ENCODE measurements around the gene CXXC1.

The CXXC1 gene

GRCh38 chr18:50285071-50285470 is 2.4 kb downstream of the CXXC1 start:
- Histone ChIP-seq H3F3A (ENCODE audit: insufficient read depth) (peaks cover 14% of the 10 kb centered on the region), H3K4me2 (ENCODE audit: low read depth, low read length, poor library complexity, severe bottlenecking) (no peak overlapping the region), H3K9me2 (replicated peaks; ENCODE audit: insufficient read depth, low read length) (no peaks in the 10 kb centered on the region), H3K9me3 (ENCODE audit: insufficient read depth, low read length) (no peaks in the 10 kb centered on the region), H3K27ac (ENCODE audit: low read depth, low read length) (no peak overlapping the region), H4K20me1 (ENCODE audit: low read depth, low read length) (peaks cover 6% of the 10 kb centered on the region; the same call in 1 of the 2 replicates), H3K27me3 (ENCODE audit: low read length) (no peaks in the 10 kb centered on the region), H3K79me2 (ENCODE audit: insufficient read depth, low read length) (peaks cover 32% of the 10 kb centered on the region), H3K4me3 (ENCODE audit: insufficient read depth, low read length, poor library complexity, severe bottlenecking) (no peak overlapping the region), H3K9ac (ENCODE audit: low read length) (no peak overlapping the region), H2AFZ (ENCODE audit: low read depth, low read length, severe bottlenecking) (no peak overlapping the region), H3K36me3 (ENCODE audit: low read length) (no peaks in the 10 kb centered on the region)
- TF ChIP-seq EZH2phosphoT487 (conservative IDR thresholded peaks at IDR 0.05; ENCODE audit: low read length) (no peak), CTCF (IDR thresholded peaks at IDR 0.05; ENCODE audit: insufficient read depth, low read length, poor library complexity, severe bottlenecking) (no peak)

- peaks cover 10% of the 10 kb centered on the region for H3F3A ChIP-seq (ENCODE audit: insufficient read depth)
- peaks cover 40% of the 10 kb centered on the region for H3K79me2 ChIP-seq (ENCODE audit: insufficient read depth, low read length)
- no peak overlapping the region for H3K9ac ChIP-seq (ENCODE audit: low read length)
- no peak overlapping the region for H3K4me2 ChIP-seq (ENCODE audit: low read depth, low read length, poor library complexity, severe bottlenecking)
- no peaks in the 10 kb centered on the region for H3K9me3 ChIP-seq (ENCODE audit: insufficient read depth, low read length)
- H3K27me3 ChIP-seq (ENCODE audit: low read length), result no peaks in the 10 kb centered on the region
- H3K27ac ChIP-seq (ENCODE audit: low read depth, low read length), result no peak overlapping the region
- no peak overlapping the region for H3K4me3 ChIP-seq (ENCODE audit: insufficient read depth, low read length, poor library complexity, severe bottlenecking)
- no peaks in the 10 kb centered on the region for H3K9me2 ChIP-seq (replicated peaks; ENCODE audit: insufficient read depth, low read length)
- H2AFZ ChIP-seq (ENCODE audit: low read depth, low read length, severe bottlenecking), result no peak overlapping the region
- peaks cover 6% of the 10 kb centered on the region; the same call in 1 of the 2 replicates for H4K20me1 ChIP-seq (ENCODE audit: low read depth, low read length)
- H3K36me3 ChIP-seq (ENCODE audit: low read length), result no peaks in the 10 kb centered on the region
- TF ChIP-seq EZH2phosphoT487 (conservative IDR thresholded peaks at IDR 0.05; ENCODE audit: low read length) (no peak), CTCF (IDR thresholded peaks at IDR 0.05; ENCODE audit: insufficient read depth, low read length, poor library complexity, severe bottlenecking) (no peak)
These were observed 3.1 kb downstream of the CXXC1 start for GRCh38 chr18:50284255-50284885.

GRCh38 chr18:50283469-50284209 is 3.9 kb downstream of the CXXC1 start:
- H3K9ac ChIP-seq (ENCODE audit: low read length), result no peak overlapping the region
- no peaks in the 10 kb centered on the region for H3K9me3 ChIP-seq (ENCODE audit: insufficient read depth, low read length)
- TF ChIP-seq CTCF (IDR thresholded peaks at IDR 0.05; ENCODE audit: insufficient read depth, low read length, poor library complexity, severe bottlenecking), result no peak
- H3K4me2 ChIP-seq (ENCODE audit: low read depth, low read length, poor library complexity, severe bottlenecking), result no peak overlapping the region
- no peak overlapping the region for H3K4me3 ChIP-seq (ENCODE audit: insufficient read depth, low read length, poor library complexity, severe bottlenecking)
- H3F3A ChIP-seq (ENCODE audit: insufficient read depth), result peaks cover 12% of the 10 kb centered on the region; the same call in 1 of the 2 replicates
- peaks cover 6% of the 10 kb centered on the region; the same call in 1 of the 2 replicates for H4K20me1 ChIP-seq (ENCODE audit: low read depth, low read length)
- H2AFZ ChIP-seq (ENCODE audit: low read depth, low read length, severe bottlenecking), result no peak overlapping the region
- H3K27me3 ChIP-seq (ENCODE audit: low read length), result no peaks in the 10 kb centered on the region
- H3K9me2 ChIP-seq (replicated peaks; ENCODE audit: insufficient read depth, low read length), result no peaks in the 10 kb centered on the region
- H3K27ac ChIP-seq (ENCODE audit: low read depth, low read length), result no peak overlapping the region
- peaks cover 47% of the 10 kb centered on the region for H3K79me2 ChIP-seq (ENCODE audit: insufficient read depth, low read length)
- no peaks in the 10 kb centered on the region for H3K36me3 ChIP-seq (ENCODE audit: low read length)

Data from SU-DHL-6 (cell line).